OCI-M2 (cell line): ENCODE data around the gene ERFE.

ENCODE experiments used
- DNase-seq: peaks from one replicate; lab custom pipeline; 2025; ENCODE audit not compliant: unreplicated experiment; lab: John Stamatoyannopoulos, UW

Gene ERFE

DNA sequence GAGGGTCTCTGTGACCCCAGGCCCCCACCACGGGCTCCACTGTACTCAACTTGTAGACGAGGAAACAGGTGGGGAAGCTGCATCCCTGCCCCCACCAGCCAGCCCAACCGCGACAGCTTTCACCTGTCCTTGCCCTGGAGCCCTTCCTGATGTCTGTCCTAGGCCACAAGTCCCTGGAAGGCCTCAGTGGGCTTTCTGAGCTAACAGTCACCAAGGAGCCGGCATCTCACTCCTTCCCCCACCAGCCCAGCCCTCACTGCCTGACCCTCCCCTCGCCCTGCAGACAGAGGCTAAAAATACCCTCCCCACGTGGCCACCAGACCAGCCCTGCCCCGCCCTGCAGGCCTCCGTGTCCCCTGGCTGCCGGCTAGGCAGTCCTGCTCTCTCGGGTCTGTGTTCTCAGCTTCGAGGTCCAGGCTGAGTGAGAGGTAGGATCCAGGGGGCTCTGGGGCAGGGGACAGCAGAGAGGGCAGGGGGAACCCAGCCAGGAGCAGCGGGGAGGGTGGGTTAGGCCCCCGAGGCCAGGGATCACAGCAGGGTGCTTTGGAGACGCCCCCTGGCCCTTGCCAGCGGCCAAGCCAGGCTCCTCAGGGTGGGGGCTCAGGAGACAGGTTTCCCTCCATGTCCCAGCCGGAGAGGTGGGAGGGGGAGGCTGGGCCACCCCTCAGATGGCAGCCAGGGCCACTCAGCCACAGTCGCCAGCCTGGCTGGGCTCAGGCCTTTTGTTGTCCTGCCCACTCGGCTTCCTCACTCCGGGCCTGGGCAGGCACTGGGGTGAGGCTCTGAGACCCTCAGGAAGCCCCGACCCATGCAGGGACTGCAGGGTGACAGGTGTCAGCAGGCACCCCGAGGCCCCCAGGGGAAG lies 20.2 kb upstream of the ERFE start, which contains the start of gene KLHL30:
TSS of gene KLHL30 (plus strand) at position 338 of the 865 bp plus-strand sequence. CDS start 2,087 bp downstream, outside the sequence.
- DNase-seq, result no peak

DNA sequence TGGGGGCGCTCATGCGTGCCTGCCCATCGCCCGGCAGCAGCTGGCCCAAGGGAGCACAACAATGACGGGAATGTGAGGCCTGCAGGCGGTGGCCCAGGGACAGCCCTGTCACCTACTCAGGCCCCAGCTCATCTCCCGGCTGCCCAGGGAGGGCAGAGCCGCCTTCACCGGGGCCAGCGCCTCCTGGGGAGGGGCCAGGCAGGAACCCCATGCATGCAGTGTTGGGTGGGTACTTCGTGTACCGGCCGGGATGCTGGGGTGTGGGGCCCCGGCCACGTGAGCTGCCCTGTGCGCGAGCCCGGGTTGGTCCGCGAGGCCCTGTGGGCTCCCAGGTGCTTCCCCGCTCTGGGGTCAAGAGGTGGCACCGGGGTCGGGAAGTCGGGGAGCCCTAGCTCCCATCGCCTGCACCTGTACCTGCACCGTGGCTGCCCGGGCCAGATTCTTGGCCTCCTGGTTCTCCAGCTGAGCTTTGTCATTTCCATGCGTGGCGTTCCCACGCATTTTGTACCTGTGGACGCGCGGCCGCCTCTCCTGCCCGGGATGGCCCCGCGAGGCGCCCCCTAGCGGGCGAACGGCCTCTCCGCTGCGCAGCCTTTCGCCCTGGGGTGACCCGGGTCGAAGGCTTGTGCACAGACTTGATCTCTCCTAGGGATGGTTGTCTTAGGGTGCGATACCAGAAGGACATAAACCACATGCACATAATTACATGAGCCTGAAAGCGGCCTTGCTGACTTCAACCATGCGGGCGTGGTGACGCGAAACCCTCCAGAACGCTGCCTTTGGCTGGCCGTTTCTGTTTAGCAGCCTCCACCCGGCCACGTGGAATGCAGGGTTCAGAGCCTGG lies 19.4 kb upstream of the ERFE start:
- no peak for DNase-seq

DNA sequence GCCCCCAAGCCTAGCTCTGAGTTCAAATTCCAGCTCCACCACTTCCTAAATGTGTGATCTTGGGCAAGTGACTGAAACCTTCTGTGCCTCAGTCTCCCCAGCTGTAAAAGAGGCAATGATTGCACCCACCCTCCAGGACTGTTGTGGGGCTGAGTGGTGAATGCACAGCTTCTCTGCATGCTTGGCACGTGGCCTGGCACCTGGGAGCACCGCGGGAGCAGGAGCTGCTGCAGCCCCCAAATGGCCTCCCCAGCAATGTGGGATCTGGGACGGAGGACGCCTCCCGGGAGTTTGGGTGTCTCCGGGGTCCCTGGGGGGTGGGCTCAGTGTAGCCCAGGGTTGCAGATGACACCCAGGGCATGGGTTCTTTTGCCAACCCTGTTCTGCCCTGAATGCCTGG lies 18.7 kb upstream of the ERFE start:
- no peak for DNase-seq

DNA sequence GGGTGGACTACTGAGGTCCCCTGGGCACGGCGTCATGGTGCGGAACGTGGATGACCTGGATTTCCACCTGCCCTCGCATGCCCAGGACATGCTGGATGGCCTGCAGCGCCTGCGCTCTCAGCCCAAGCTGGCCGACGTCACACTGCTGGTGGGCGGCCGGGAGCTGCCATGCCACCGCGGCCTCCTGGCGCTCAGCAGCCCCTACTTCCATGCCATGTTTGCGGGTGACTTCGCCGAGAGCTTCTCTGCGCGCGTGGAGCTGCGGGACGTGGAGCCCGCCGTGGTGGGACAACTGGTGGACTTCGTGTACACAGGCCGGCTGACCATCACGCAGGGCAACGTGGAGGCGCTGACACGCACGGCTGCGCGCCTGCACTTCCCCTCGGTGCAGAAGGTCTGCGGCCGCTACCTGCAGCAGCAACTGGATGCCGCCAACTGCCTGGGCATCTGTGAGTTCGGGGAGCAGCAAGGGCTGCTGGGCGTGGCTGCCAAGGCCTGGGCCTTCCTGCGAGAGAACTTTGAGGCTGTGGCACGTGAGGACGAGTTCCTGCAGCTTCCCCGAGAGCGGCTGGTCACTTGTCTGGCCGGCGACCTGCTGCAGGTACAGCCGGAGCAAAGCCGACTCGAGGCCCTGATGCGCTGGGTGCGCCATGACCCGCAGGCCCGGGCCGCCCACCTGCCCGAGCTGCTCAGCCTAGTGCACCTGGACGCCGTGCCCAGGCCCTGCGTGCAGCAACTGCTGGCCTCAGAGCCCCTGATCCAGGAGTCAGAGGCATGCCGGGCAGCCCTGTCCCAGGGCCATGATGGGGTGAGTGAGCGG lies 17.8 kb upstream of the ERFE start:
- no peak for DNase-seq

DNA sequence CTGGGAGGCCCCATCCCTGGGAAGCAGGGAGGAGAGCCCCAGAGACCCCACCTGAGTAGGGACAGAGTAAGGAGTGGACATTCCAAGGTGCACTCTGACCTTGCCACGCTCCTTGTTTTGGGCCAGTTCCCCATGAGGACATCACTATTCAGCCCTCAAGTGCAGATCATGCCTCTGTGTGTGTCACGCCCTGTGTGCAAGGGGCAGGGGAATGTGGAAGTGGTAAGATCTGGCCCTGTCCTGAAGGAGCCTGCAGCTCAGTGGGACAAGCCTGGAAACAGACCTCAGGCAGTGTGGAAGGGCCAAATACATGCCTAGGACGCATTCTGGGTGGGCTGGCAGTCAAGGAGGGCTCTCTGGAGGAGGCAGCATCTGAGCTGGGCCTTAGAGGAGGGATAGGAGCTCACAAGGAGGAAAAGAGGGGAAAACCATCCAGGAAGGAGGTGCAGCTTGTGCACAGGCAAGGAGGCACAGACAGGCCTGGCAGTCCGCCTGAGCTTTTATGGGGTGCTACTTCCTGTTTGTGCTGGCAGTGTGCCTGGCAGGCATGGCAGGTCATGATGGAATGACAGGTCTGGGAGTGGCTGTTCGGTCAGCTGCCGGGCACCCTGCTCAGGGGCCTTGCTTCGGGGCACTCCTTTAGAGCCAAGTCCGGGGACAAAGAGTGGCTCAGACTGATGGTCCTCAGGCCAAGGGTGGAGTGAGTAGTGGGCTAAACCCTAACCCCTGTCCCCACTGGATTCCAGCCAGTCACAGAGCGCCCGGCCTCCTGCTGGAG lies 17.0 kb upstream of the ERFE start:
- no peak for DNase-seq

DNA sequence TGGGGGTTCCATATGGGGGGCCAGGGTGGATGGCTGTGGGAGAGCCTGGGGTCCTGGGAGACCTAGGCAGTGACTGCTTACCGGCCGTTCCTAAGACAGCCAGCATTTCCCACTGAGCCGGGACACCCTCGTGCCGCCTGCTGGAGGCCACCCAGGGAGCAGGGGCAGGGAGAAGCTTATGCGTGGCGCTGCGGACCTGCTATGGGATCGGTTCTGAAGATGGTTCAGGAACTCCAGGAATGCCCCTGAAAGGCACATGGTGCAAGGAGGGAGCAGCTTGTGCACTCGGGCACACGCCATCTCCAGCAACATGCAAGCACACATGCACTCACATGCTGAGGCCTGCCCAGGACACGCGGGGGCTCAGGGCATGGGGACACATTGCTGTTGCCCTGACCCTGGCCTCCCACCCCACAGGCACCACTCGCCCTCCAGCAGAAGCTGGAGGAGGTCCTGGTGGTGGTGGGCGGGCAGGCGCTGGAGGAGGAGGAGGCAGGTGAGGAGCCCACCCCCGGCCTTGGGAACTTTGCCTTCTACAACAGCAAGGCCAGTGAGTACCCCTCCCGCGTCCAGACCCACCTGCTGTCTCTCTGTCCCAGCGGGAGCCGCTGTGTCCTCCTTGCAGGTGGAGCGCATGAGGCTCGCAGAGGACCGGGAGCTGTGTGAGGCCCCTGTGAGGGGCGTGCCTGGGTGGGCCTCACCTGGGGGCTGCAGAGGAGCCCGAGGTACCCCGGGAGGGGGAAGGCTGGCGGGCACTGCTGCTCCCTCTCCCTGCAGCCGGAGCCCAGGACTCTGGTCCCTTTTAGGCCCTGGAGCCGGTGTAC lies 16.2 kb upstream of the ERFE start:
- no peak for DNase-seq

DNA sequence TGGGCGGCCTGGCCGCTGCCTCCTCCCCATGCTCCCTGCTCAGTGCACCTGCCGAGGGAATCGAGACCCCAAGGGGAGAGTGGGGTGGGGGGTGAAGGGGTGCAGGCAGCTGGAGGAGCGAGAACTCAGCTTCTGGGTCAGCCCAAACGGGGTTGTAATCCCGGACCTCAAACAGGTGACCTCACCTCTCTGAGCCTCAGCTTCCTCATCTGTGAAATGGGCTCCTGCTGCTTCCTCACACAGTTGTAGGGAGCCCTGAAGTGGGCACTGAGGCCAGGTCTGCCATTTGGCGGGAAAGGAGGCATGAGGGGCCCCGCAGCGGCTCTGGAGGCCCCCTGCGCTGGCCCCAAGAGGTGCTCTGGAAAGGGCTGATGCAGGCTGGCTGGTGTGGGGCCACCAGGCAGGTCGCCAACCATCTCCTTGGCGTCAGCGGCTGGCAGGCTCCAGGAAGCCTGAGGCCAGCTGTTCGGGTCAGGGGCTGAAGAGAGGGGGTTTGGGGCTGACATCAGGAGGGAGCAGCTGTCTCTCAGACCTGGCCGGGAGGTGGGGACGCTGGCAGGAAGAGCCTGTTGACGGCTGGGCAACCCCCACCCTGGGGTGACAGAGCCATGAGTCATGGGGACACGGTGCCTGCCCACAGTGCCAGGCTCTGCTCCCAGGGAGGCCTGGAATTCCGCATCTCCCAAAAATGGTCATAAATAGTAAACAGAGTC lies 15.4 kb upstream of the ERFE start:
- DNase-seq, result no peak

DNA sequence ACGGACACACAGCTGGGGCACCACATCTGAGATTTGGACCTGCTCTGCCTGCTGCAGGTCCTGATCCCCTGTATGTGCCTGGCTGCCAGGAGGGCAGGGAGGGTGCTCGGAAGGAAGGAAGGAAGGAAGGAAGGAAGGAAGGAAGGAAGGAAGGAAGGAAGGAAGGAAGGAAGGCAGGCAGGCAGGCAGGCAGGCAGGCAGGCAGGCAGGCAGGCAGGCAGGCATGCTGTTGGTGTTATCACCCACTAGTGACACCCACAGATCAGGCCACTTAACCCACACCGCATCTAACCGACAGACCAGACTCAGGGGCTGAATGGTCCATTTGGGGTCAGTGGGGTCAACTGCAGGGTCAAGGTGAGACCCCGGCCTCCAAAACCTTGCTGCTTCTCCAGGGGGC lies 14.5 kb upstream of the ERFE start:
- no peak for DNase-seq

DNA sequence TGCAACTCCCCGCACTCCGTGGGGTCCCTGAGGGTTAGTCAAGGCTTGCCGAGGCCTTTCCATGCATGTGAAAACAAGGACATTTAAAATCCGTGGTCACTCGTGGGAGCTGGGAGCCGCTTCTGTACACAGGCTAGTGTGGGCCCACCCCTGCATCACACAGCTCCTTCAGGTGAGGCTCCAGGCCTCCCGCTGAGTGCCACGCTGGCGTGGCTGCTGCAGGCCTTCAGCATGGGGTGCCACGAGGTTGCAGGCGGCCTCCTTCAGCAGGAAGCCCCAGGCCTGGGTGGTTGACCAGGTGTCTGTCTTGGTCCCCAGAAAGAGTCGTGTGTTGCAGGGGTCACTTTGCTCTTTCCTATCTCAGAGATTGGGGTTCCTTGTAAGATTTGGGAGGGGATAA lies 13.7 kb upstream of the ERFE start:
- no peak for DNase-seq

DNA sequence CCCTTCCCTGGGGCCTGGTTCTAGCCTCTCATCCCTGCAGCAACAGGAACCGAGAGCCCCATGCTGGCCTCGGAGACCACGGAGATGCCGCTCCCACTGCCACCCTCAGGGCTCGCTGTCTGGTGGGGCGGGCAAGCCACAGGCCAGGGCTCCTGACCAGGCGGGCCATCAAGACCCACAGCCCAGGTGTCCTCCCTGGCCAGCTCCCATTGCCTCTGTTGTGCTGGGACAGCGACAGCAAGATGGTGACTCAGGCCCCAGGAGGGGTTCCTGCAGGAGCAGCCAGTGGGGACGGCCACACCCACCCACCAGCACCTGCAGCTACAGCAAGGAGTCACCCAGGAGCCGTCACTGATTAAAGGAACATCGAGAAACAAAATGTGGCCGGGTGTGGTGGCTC lies 12.9 kb upstream of the ERFE start:
- DNase-seq, result no peak

DNA sequence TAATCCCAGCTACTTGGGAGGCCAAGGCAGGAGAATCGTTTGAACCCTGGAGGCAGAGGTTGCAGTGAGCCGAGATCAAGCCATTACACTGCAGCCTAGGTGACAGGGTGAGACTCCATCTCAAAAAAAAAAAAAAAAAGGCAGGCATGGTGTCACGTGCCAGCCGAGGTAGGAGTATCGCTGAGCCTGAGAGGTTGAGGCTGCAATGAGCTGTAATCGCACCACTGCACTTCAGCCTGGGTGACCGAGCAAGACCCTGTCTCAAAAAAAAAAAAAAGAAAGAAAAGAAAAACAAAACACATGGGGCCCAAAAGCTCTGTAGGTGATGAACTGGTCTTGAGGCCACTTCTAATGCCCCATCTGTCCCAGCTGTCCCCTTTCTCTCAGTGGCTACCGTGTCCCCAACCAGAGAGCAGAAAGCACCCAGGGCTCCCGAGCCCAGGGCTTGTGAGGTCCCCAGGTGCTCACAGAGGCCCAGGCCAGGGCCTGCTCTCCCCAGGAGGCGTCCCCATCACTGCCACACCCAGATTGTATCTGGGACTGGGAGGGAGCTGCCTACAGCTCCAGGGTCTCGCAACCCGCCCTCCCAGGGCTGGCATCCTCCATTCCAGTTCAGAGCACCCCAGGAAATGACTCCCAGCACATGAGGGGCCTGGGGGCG lies 11.8 kb upstream of the ERFE start:
- DNase-seq, result no peak

DNA sequence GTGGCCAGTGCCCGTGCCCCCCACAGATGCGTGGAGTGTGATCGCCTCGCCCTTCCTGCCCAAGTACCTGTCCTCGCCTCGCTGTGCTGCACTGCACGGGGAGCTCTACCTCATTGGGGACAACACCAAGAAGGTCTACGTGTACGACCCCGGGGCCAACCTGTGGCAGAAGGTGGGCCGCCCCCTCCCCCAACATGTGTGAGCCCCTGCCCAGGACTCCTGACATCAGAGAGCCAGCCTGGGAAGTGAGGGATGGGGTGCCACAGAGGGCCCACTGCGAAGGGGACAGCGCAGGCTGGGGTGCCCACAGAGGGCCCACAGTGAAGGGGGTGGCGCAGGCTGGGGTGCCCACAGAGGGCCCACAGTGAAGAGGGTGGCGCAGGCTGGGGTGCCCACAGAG lies 9.8 kb upstream of the ERFE start:
- no peak for DNase-seq

DNA sequence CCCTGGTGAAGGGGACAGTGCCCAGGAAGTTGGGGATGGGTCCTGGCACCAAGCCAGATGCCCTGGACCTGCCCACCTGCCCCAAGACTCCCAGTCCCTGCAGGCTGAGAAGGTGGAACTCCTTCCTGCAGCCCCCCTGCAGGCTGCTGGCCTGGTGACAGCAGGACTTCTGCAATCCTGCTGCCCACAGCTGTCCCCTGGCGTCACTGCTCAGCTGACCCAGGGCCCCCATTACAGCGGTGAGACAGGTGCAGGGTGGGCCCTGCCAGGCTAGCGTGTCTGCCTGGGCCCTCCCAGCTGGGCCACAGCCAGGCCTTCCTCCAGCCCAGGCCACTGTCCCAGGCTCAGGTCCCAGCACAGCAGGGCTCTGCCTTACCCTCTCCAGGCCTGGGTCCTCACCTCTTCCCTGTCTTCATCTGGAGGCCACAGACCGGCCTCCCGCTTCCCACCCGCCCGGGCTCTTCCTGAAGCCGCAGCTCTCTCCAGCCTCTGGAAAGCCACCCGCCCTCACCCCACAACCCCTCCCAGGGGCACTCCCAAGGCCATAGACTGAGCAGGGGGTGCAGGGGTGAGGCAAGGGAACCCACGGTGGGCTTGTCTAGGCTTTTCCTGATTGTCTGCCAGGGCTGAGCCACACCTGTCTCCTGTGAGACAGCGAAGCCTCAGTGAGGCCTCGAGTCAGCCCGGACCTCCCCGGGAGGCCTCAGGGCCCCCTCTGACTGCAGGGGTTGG lies 8.8 kb upstream of the ERFE start:
- no peak for DNase-seq

DNA sequence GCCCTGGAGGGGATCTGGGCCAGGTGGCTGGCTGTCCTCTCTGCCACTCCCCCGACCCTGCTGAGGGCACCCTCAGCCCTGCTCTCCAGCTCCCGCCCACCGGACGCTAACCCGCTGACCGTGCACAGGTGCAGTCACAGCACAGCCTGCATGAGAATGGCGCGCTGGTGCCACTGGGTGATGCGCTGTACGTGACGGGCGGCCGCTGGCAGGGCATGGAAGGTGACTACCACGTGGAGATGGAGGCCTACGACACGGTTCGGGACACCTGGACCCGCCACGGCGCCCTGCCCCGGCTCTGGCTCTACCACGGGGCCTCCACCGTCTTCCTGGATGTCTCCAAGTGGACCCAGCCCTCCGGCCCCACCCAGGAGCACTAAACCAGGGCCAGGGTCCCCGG lies 8.1 kb upstream of the ERFE start:
- DNase-seq, result no peak

DNA sequence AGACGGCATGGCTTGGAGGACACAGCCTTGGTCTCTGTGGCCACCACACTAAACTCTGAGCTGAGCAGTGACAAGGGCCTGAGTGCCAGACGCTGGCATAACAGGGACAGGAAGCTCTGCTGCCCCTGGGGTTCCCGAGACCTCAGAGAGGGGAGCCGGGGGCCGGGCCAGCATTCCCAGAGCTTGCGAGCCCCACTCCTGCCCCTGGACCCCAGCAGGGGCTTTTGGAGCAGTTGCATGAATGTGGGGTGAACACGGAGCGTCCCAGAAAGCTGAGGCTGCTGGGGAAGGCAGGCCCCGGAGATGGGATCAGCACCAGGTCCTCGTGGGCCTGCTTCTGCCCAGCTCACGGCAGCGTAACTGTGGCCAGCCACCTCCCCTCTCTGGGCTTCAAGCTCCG lies 7.6 kb upstream of the ERFE start:
- DNase-seq, result no peak

DNA sequence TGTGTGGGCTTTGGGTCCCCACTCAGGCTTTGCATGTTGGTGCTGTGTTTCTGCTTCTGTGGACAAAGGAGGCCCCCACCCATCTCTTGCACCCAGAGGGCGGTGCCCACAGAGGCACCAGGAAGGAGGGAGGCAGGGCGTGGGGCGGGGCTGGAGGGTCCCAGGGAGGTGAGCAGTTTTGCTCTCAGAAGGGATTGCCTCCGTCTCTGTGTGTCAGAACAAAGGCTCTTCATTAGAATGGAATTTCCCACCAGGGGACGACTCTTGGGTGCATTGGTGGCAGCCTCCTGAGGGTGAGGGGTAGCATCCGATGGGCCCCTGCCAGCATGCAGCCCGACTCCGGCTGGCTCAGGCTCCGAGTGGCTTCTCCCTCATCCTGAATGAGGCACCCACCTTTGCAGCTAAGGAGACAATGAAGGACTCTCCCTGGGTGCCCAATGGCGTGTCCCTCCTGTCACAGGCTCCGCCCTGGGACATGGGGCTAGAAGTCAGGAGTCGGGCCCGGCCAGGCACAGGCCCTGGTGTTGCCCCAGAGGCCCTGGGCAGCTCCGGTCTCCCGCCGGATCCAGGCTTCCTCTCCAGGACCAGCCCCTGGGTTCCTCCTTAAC lies 7.0 kb upstream of the ERFE start:
- no peak for DNase-seq
